CD4-positive, alpha-beta memory T cell (primary cell): ENCODE data around the gene MEGF6. TPM values are rescaled to one million over a fixed set of nuclear protein-coding genes. Genes with fewer than 3 reads are reported as not detected.

Source experiments
- CTCF ChIA-PET: fragments of 350-600 bp; sonication (Branson Sonifier 250); formaldehyde crosslinking; loops from one replicate; lab custom pipeline; 2021; ENCODE audit warnings: inconsistent platforms; ENCODE audit not compliant: partially characterized antibody; lab: Charles Lee
- POLR2A ChIA-PET: fragments of 350-600 bp; sonication (Branson Sonifier 250); formaldehyde crosslinking; loops from one replicate; lab custom pipeline; 2021; ENCODE audit not compliant: partially characterized antibody; lab: Charles Lee
- DNase-seq, 5 donors: peaks; one replicate each; pipeline versions ENCODE4 v3.0.0 to v3.0.0-alpha.2; 2020 to 2022; ENCODE audit warnings: mixed read lengths in 1 of 5
- H3K27ac ChIP-seq: one replicate; pipeline ENCODE4 v1.7.0; 2013; ENCODE audit warnings: low read depth, low read length
- H3K27me3 ChIP-seq: 2 replicates; pipeline ENCODE4 v1.7.0; 2013; ENCODE audit warnings: mild to moderate bottlenecking, low read length, moderate library complexity; ENCODE audit not compliant: insufficient read depth
- H3K36me3 ChIP-seq: 2 replicates; pipeline ENCODE4 v1.7.0; 2013; ENCODE audit warnings: mild to moderate bottlenecking, low read length, moderate library complexity; ENCODE audit not compliant: insufficient read depth
- H3K4me1 ChIP-seq: 2 replicates; pipeline ENCODE4 v1.7.0; 2013; ENCODE audit warnings: mild to moderate bottlenecking, low read length, moderate library complexity; ENCODE audit not compliant: insufficient read depth
- H3K4me3 ChIP-seq, 2 donors: one replicate each; pipeline ENCODE4 v1.7.0; 2013; ENCODE audit warnings: low read length in 2 of 2, mild to moderate bottlenecking in 1 of 2
- H3K9me3 ChIP-seq, 2 donors: one replicate each; pipeline ENCODE4 v1.7.0; 2013; ENCODE audit warnings: low read length in 2 of 2, control low read depth in 1 of 2; ENCODE audit not compliant: control insufficient read depth in 1 of 2
- H3K27ac Mint-ChIP-seq, 7 donors: one replicate each; pipeline ENCODE4 v1.8.0; 2020 to 2021; ENCODE audit warnings: mixed read lengths in 7 of 7, mild to moderate bottlenecking in 6 of 7, inconsistent platforms in 3 of 7, moderate library complexity in 3 of 7
- H3K27me3 Mint-ChIP-seq, 2 donors: one replicate each; pipeline ENCODE4 v1.8.0; 2020 to 2021; ENCODE audit warnings: mixed read lengths in 2 of 2
- H3K36me3 Mint-ChIP-seq, 2 donors: one replicate each; pipeline ENCODE4 v1.8.0; 2020 to 2021; ENCODE audit warnings: mixed read lengths in 2 of 2, inconsistent platforms in 1 of 2, mild to moderate bottlenecking in 1 of 2
- H3K4me1 Mint-ChIP-seq, 4 donors: one replicate each; pipeline ENCODE4 v1.8.0; 2020 to 2021; ENCODE audit warnings: mixed read lengths in 4 of 4, mild to moderate bottlenecking in 1 of 4
- H3K4me3 Mint-ChIP-seq, 8 donors: one replicate each; pipeline ENCODE4 v1.8.0; 2020 to 2021; ENCODE audit warnings: mixed read lengths in 8 of 8, mild to moderate bottlenecking in 7 of 8, moderate library complexity in 6 of 8, inconsistent platforms in 3 of 8
- H3K9me3 Mint-ChIP-seq, 8 donors: one replicate each; pipeline ENCODE4 v1.8.0; 2020 to 2021; ENCODE audit warnings: mixed read lengths in 8 of 8, mild to moderate bottlenecking in 5 of 8, inconsistent platforms in 3 of 8, moderate library complexity in 1 of 8
- intact Hi-C: fragments of 100-400 bp; cut with micrococcal nuclease; formaldehyde crosslinking; loops from one replicate; pipeline ENCODE4 v1.15.1; 2023
- polyA plus RNA-seq, 2 donors: library from polyadenylated mRNA; unstranded; fragments of 300-500 nt; fragmentation: Illumina TruSeq; gene quantifications; one replicate each; pipeline ENCODE4 v1.2.3, GENCODE V29; 2021
- total RNA-seq, 2 experiments: library from RNA; stranded (reverse); gene quantifications; one replicate each; pipeline ENCODE4 v1.2.3, GENCODE V29; 2021

Gene MEGF6
- total and polyA plus RNA-seq, 4 experiments from 2014 or later, result 2.4 to 168 (median 87.0) TPM

DNA sequence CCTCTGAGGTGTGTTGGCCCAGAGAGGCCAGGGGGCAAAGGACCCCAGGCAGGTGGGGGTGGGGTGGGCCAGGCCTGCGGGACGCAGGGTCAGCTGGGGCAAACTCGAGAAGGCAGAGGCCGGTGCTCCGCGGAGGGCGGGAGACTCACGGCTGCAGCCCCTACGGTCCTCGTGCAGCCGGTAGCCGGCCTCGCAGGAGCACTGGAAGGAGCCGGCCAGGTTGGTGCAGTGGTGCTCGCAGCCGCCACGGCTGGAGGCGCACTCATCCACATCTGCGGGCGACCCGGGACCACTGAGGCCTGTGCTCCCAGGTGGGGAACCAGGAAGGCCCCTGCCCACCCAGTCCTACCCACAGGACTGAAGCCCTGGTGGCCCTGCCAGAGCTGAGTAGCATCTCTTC, 101.6 kb downstream of the MEGF6 start:
- Histone ChIP-seq H3K36me3 (peaks cover 4% of the 10 kb centered on the region), H3K27ac (no peak overlapping the region), H3K27me3 (no peaks in the 10 kb centered on the region), H3K9me3 (no peaks in the 10 kb centered on the region), H3K4me3 (no peak overlapping the region), H3K4me1 (no peaks in the 10 kb centered on the region)
- ChIA-PET CTCF (no interaction called here), POLR2A (no interaction called here)
- Mint-ChIP-seq H3K27me3 (no peaks in the 10 kb centered on the region), H3K27ac (no peak overlapping the region), H3K4me3 (no peak overlapping the region), H3K4me1 (peaks cover 0 to 3% (median under 1%) of the 10 kb centered on the region in 4 donors), H3K9me3 (peaks cover 0 to 2% (median 0%) of the 10 kb centered on the region in 8 donors), H3K36me3 (peaks cover 16 to 21% of the 10 kb centered on the region in 2 donors)
- intact Hi-C loops, result no loop called here
- no peak for DNase-seq

DNA sequence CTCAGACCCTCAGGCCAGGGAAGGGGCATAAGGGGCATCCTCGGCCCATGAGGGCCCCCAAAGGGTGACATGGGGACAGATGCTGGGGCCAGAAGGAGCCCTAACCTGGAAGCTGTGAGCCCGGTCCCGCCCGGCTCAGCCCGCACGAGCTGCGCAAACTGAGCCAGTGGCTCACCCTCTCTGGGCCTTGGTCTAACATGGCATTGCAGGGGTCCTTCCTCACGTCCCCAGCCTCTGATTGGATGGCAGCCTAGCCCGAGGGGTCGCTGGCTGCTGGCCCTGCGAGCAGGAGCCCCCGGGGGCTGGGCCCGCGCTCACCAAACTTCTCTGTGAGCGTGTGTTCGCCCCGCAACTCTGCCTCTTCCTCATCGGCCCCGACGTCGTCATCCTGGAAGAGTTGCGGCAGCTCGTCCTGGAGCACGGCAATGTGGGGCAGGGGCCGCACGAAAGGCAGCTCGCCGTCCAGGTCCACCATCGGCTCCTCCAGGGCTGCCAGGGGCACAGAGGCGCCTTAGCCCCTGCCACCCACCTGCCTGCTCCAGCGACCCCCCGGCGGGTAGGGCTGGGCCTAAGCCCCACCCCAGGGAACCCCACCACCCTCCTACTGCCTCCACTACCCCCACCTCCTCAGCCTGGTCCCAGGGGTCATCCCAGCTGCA, 102.4 kb downstream of the MEGF6 start:
- peaks cover 16 to 23% of the 10 kb centered on the region in 2 donors for H3K36me3 Mint-ChIP-seq
- Histone ChIP-seq H3K4me3 (no peak overlapping the region), H3K27ac (no peak overlapping the region), H3K9me3 (no peaks in the 10 kb centered on the region), H3K27me3 (no peaks in the 10 kb centered on the region), H3K36me3 (peaks cover 4% of the 10 kb centered on the region), H3K4me1 (no peaks in the 10 kb centered on the region)
- no peak overlapping the region for H3K4me3 Mint-ChIP-seq
- H3K9me3 Mint-ChIP-seq, result peaks cover 0 to 2% (median 0%) of the 10 kb centered on the region in 8 donors
- peaks cover 0 to 3% (median under 1%) of the 10 kb centered on the region in 4 donors for H3K4me1 Mint-ChIP-seq
- H3K27ac Mint-ChIP-seq, result no peak overlapping the region
- POLR2A ChIA-PET, result no interaction called here
- CTCF ChIA-PET, result no interaction called here
- no peaks in the 10 kb centered on the region for H3K27me3 Mint-ChIP-seq
- DNase-seq, result no peak
- intact Hi-C loops, result no loop called here

DNA sequence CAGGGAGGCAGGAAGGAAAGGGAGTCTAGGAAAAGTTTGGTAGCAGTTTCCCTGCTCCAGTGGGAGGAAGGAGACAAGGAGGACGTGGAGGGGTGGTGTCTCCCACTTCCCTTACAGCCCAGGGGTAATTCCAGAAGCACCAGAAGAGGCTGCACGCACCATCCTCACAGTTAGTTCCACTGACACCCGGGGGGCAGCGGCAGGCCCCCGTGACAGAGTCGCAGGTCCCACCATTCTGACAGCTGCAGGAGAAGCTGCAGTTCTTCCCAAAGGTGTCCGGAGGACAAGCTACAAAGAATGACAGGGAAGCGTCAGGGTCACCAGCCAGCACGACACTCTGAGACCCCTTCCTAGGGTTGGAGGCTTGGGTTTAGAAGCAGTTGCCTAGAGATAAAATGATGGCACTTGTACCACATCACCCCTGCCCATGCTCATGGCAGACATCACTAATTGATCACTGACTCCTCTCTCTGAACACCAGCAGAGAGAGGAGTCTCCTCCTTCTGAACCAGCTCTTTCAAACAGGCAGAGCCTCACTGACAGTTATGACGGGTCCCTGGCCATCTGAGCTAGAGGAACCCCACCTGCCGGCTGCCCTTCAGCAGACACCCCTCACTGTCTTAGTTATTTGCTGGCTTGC, 103.6 kb downstream of the MEGF6 start:
- H3K4me3 Mint-ChIP-seq, result no peak overlapping the region

DNA sequence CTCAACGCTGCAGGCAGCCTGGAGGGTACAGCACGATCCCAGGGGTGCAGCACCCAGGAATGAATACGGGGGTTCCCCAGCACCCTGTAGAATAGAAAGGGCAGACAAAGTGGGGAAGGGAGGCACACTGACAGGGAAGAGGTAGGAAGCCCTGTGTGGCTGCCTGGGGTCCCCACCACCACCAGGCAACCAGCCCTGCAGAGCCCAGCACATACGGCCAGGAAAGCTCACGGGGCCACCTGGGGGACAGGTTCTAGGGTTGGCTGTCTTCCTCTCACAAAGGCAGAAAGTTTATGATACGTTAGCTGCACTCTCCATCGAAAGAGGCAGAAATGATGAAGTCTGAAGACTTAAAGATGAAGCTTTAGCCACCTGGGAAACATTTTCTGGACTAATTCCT, 104.4 kb downstream of the MEGF6 start:
- no peak overlapping the region for H3K27ac ChIP-seq
- peak overlapping the region in 1 of 7 donors; percentile 75 for H3K27ac Mint-ChIP-seq
- H3K36me3 Mint-ChIP-seq, result peaks cover 16 to 22% of the 10 kb centered on the region in 2 donors
- POLR2A ChIA-PET, result no interaction called here
- no peaks in the 10 kb centered on the region for H3K9me3 ChIP-seq
- CTCF ChIA-PET, result no interaction called here
- no peaks in the 10 kb centered on the region for H3K4me1 ChIP-seq
- peaks cover 4% of the 10 kb centered on the region for H3K36me3 ChIP-seq
- H3K27me3 ChIP-seq, result no peaks in the 10 kb centered on the region
- no peak for DNase-seq
- H3K4me3 ChIP-seq, result no peak overlapping the region
- intact Hi-C loops, result no loop called here
- H3K9me3 Mint-ChIP-seq, result peaks cover 0 to 2% (median 0%) of the 10 kb centered on the region in 8 donors
- no peaks in the 10 kb centered on the region for H3K27me3 Mint-ChIP-seq
- peaks cover 0 to 3% (median under 1%) of the 10 kb centered on the region in 4 donors for H3K4me1 Mint-ChIP-seq
- H3K4me3 Mint-ChIP-seq, result no peak overlapping the region

More for the DNA sequence above, 103.6 kb downstream of the MEGF6 start:
- peaks cover 0 to 2% (median 0%) of the 10 kb centered on the region in 8 donors for H3K9me3 Mint-ChIP-seq
- intact Hi-C loops, result no loop called here
- Histone ChIP-seq H3K9me3 (no peaks in the 10 kb centered on the region), H3K27me3 (no peaks in the 10 kb centered on the region), H3K27ac (no peak overlapping the region), H3K4me1 (no peaks in the 10 kb centered on the region), H3K4me3 (no peak overlapping the region), H3K36me3 (peaks cover 4% of the 10 kb centered on the region)
- no peaks in the 10 kb centered on the region for H3K27me3 Mint-ChIP-seq
- peak overlapping the region in 1 of 7 donors; percentile 77 for H3K27ac Mint-ChIP-seq
- H3K36me3 Mint-ChIP-seq, result peaks cover 16 to 26% of the 10 kb centered on the region in 2 donors
- ChIA-PET POLR2A (interaction anchor here (0.7 kb wide), 1 partner anchor 23 kb away, joined by 3 read pairs; no protein-coding TSS in a partner anchor), CTCF (no interaction called here)
- no peak for DNase-seq
- H3K4me1 Mint-ChIP-seq, result peaks cover 0 to 3% (median under 1%) of the 10 kb centered on the region in 4 donors

DNA sequence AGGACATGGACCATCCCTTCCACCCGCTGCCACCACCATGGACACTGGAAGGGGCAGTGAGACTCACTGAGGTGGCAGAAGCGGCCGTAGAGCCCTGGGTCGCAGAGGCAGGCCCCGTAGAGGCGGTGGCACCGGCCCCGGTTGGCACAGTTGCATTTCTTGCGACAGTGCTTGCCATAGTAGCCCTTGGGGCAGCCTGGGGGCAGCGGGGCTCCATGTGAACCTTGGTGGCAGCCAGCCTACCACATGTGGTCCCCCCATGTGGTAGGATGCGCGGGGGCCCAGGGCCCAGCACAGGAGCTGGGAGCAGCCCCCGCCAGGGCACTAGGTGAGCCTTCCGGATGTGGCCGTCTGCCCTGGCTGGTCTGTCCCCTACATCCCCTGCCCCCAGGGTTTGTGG, 105.3 kb downstream of the MEGF6 start:
- Mint-ChIP-seq H3K27ac (no peak overlapping the region), H3K4me3 (no peak overlapping the region)
- POLR2A ChIA-PET, result no interaction called here

DNA sequence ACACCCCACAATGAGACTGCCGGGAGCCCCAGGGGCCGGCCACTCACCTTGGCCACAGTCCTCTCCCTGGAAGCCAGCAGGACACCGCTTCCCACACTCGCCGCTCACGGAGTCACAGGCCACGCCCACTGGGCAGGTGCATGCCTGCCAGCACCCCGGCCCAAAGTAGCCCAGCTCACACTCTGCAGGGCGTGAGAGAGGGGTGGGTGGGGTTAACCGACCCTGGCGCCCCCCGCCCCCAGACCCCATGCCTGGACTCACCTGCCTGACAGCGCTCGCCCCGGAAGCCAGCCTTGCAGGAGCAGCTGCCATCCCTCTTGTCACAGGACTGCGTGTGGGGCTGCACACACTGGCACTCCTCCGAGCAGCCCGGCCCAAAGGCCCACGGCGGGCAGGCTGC, 106.1 kb downstream of the MEGF6 start:
- POLR2A ChIA-PET, result no interaction called here
- no peak for DNase-seq
- H3K27me3 ChIP-seq, result no peaks in the 10 kb centered on the region
- CTCF ChIA-PET, result no interaction called here
- no peak overlapping the region for H3K4me3 Mint-ChIP-seq
- no peak overlapping the region for H3K27ac ChIP-seq
- peaks cover 0 to 1% (median 0%) of the 10 kb centered on the region in 4 donors for H3K4me1 Mint-ChIP-seq
- H3K36me3 ChIP-seq, result peaks cover 4% of the 10 kb centered on the region
- no peaks in the 10 kb centered on the region for H3K9me3 ChIP-seq
- H3K27ac Mint-ChIP-seq, result no peak overlapping the region
- H3K36me3 Mint-ChIP-seq, result peaks cover 16 to 19% of the 10 kb centered on the region in 2 donors
- no peak overlapping the region for H3K4me3 ChIP-seq
- H3K4me1 ChIP-seq, result no peaks in the 10 kb centered on the region
- intact Hi-C loops, result no loop called here
- no peaks in the 10 kb centered on the region for H3K27me3 Mint-ChIP-seq
- H3K9me3 Mint-ChIP-seq, result peaks cover 0 to 2% (median 0%) of the 10 kb centered on the region in 8 donors

More for the DNA sequence above, 105.3 kb downstream of the MEGF6 start:
- H3K27me3 Mint-ChIP-seq, result no peaks in the 10 kb centered on the region
- H3K27ac ChIP-seq, result no peak overlapping the region
- no peak for DNase-seq
- no peaks in the 10 kb centered on the region for H3K4me1 ChIP-seq
- peaks cover 0 to 3% (median under 1%) of the 10 kb centered on the region in 4 donors for H3K4me1 Mint-ChIP-seq
- CTCF ChIA-PET, result no interaction called here
- H3K36me3 ChIP-seq, result peaks cover 4% of the 10 kb centered on the region
- H3K4me3 ChIP-seq, result no peak overlapping the region
- H3K9me3 ChIP-seq, result no peaks in the 10 kb centered on the region
- no peaks in the 10 kb centered on the region for H3K27me3 ChIP-seq
- intact Hi-C loops, result no loop called here
- peaks cover 16 to 22% of the 10 kb centered on the region in 2 donors for H3K36me3 Mint-ChIP-seq
- H3K9me3 Mint-ChIP-seq, result peaks cover 0 to 2% (median 0%) of the 10 kb centered on the region in 8 donors

DNA sequence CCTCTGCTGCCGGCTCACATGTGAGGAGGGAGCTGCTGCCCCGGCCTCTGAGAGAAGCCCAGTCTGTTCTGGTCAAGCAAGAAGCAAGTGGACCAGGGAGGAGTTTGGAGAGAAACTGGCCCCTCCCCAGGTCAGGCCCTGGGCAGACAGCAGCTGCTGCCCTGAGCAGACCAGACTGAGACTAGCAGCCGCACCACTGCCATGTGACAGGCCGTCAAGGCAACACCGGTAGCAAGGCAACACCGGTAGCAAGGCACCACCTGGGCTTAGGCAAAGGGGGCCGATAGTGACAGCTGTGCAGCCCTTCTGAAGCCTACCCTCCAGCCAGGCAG, 106.5 kb downstream of the MEGF6 start:
- CTCF ChIA-PET, result no interaction called here
- intact Hi-C loops, result no loop called here

More for the DNA sequence above, 106.5 kb downstream of the MEGF6 start:
- Histone ChIP-seq H3K9me3 (no peaks in the 10 kb centered on the region), H3K4me3 (no peak overlapping the region), H3K27ac (no peak overlapping the region), H3K27me3 (no peaks in the 10 kb centered on the region), H3K4me1 (no peaks in the 10 kb centered on the region), H3K36me3 (peaks cover 4% of the 10 kb centered on the region)
- H3K36me3 Mint-ChIP-seq, result peaks cover 16 to 19% of the 10 kb centered on the region in 2 donors
- H3K27me3 Mint-ChIP-seq, result no peaks in the 10 kb centered on the region
- POLR2A ChIA-PET, result no interaction called here
- no peak for DNase-seq
- H3K4me3 Mint-ChIP-seq, result no peak overlapping the region
- peaks cover 0 to 2% (median 0%) of the 10 kb centered on the region in 8 donors for H3K9me3 Mint-ChIP-seq
- H3K27ac Mint-ChIP-seq, result no peak overlapping the region
- H3K4me1 Mint-ChIP-seq, result peaks cover 0 to 1% (median 0%) of the 10 kb centered on the region in 4 donors
